Omental fat pad (tissue), 4 donors: ENCODE measurements around the gene DAD1. TPM values are rescaled to one million over a fixed set of nuclear protein-coding genes. Genes with fewer than 3 reads are reported as not detected.

Experiments used
- ATAC-seq: fragments of 150-250 bp; one replicate; pipeline ENCODE4 v1.9.1; 2016; ENCODE audit warnings: mild to moderate bottlenecking, moderate library complexity; ENCODE audit not compliant: low FRiP score
- DNase-seq: peaks from one replicate; pipeline ENCODE4 v3.0.0-alpha.2; 2019; ENCODE audit warnings: low spot score
- CTCF ChIP-seq, 3 donors: fragments of 450-650 bp; IDR thresholded peaks; one replicate each; pipeline ENCODE4 v1.5.1; 2016 to 2017; ENCODE audit warnings: antibody characterized with exemption in 3 of 3, mild to moderate bottlenecking in 3 of 3, moderate library complexity in 2 of 3
- total RNA-seq, 4 donors: library from RNA; depleted of rRNA; stranded (reverse); fragments of >200 nt; gene quantifications; one replicate each; pipeline ENCODE4 v1.1.0, GENCODE V29; 2016

Gene DAD1
- total RNA-seq, 4 donors from 2014 or later, result 156 to 272 (median 244) TPM

DNA sequence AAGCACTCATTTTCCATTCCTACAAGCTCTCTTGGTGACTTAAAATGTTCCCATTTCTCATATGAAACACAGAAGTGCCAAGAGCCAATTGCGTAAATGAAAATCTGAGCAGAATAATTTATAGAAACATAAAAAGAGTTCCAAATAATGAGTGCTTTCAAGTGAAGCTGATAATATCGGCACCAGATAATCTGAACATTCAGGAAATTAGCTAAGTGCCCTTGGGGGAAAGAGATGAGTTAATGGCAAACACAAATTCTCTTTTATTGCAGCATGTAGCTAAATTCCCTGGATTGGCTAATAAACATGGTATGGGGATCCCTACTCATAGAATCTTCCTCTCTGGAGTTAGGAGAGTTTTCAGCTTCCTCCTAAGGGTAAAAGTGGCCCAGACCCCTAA is 46.7 kb downstream of the DAD1 start:
- no peak for ATAC-seq
- DNase-seq, result no peak
- TF ChIP-seq CTCF (IDR thresholded peaks at IDR 0.05), result no peak

DNA sequence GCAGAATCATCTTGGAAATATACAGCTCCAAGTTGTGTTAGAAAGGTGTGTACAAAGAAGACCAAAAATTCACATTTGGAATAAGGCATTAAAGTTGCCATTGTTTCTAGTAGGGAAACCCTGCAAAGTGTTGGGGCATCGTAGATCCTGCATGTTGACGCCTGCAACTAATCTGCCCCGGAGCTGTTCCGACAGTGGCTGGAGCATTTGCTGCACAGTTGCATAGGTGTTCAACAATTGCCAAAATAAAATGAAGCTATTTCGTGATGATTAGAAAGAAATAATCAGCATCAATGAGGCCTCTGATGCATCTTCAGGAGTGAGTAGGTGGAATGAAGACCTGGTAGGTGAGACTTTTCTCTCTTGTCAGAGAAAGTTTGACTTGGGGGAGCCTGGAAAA is 47.3 kb downstream of the DAD1 start:
- no peak for TF ChIP-seq CTCF (IDR thresholded peaks at IDR 0.05)
- DNase-seq, result no peak
- no peak for ATAC-seq

DNA sequence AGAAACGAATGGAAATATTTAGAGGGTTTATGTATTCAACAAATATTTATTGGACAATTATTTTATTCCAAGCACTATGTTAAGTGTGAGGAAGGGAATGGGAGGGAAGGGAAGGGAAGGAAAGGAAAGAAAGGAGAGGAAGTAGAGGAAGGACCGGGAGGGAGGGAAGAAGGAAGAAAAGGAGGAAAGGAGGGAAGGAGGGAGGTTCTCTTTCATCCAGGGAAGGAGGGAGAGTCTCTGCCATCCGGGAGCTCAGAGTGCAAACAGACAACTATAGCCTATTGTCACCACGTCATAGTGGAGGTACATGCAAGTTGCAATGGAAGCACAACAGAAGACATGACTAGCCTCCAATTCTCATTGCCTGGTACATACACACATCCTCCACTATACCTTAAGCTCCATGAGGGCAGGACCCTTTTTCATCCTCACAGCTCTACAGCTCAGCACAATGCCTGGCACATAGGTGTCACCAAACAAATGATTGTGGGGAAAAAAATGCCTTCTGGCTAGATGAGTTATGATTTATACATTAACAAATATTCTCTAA is 48.1 kb downstream of the DAD1 start:
- DNase-seq (no peak), ATAC-seq (no peak)
- TF ChIP-seq CTCF (IDR thresholded peaks at IDR 0.05), result no peak

- DNase-seq, result no peak
- TF ChIP-seq CTCF (IDR thresholded peaks at IDR 0.05), result no peak
These were observed 48.7 kb downstream of the DAD1 start for GRCh38 chr14:22540293-22540692.

DNA sequence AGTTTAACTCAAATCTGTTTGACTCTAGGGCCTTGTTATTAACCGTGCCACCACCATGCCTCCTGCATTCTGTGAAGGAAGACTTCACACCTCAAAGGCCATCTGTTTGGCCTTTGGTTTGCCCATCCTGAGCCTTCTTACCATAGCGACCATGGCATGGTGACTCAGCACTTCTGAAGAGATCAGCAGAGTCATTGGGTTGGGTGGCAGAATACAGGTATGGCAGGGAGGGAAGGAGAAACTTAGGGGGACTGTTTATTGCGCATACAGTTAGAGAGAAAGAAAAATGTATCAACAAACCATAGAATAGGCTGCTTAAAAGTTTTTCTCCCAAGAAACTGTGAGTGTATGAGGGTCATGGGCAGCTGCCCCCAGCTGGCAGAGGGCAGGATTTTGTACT is 49.2 kb downstream of the DAD1 start:
- TF ChIP-seq CTCF (IDR thresholded peaks at IDR 0.05), result no peak
- no peak for ATAC-seq
- DNase-seq, result no peak

More at GRCh38 chr14:22540293-22540692, 48.7 kb downstream of the DAD1 start:
- no peak for ATAC-seq

DNA sequence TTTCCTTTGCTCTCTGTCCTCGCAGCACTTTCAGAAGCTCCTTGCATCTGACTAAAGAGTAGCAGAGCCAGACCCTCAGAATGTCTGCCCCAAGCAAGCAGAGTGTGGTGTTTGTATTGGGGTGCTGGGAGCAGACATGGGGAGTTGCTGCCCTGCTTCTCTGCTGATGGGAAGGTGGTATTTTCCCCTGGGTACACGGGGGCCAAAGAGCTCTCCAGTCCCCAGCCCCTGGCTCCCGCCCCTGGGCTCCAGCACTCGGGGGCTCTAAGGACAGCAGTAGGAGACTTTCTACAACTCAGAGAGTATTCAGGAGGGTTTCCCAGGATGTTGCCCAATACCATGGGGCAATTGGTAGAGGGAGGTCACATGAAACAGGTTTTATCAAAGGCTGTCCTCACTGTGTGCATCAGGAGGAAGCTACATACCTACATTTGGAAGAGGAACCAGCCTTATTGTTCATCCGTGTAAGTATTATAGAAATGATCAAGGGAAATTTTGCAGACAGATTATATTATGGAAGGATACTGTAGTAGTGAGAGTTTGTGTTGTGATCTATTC is 50.3 kb downstream of the DAD1 start:
- ATAC-seq, result no peak
- no peak for DNase-seq
- TF ChIP-seq CTCF (IDR thresholded peaks at IDR 0.05), result no peak
